GM12892 (cell line): ENCODE measurements around the gene PRIMA1.

Experiments used
- DNase-seq: peaks from one replicate; pipeline ENCODE4 v3.0.0; 2011; ENCODE audit not compliant: insufficient read length
- FAIRE-seq: peaks from 2 replicates; lab custom pipeline; 2011; peaks lifted over from hg19 to GRCh38; lab: Jason Lieb, UNC
- POLR2A ChIP-seq: IDR thresholded peaks from 2 replicates; pipeline ENCODE4 v1.6.1; 2011; ENCODE audit warnings: low read depth, low read length, control low read depth
- POLR2AphosphoS5 ChIP-seq: IDR thresholded peaks from 2 replicates; pipeline ENCODE4 v1.6.1; 2011; ENCODE audit warnings: low read depth, low read length, control low read depth
- TAF1 ChIP-seq: IDR thresholded peaks from 2 replicates; pipeline ENCODE4 v1.6.1; 2011; ENCODE audit warnings: low read depth, mild to moderate bottlenecking, control low read depth, low read length, borderline replicate concordance

Gene PRIMA1

GRCh38 chr14:93804654-93805053 is 16.4 kb upstream of the PRIMA1 start:
- TF ChIP-seq POLR2A: no peak
- TF ChIP-seq POLR2AphosphoS5: no peak
- TF ChIP-seq TAF1: no peak
- DNase-seq: no peak
- FAIRE-seq: no peak

- FAIRE-seq (no peak), DNase-seq (no peak)
- no peak for TF ChIP-seq POLR2A
- no peak for TF ChIP-seq POLR2AphosphoS5
- no peak for TF ChIP-seq TAF1
Measured at GRCh38 chr14:93803408-93804318, 15.4 kb upstream of the PRIMA1 start.

- FAIRE-seq: no peak
- no peak for DNase-seq
- no peak for TF ChIP-seq POLR2A
Measured at GRCh38 chr14:93799989-93800921, 12.0 kb upstream of the PRIMA1 start.

GRCh38 chr14:93799617-93799988 is 11.3 kb upstream of the PRIMA1 start:
- no peak for DNase-seq
- FAIRE-seq: no peak
- no peak for TF ChIP-seq POLR2A
- TF ChIP-seq TAF1: no peak
- TF ChIP-seq POLR2AphosphoS5: no peak

GRCh38 chr14:93797536-93797935 is 9.3 kb upstream of the PRIMA1 start:
- no peak for FAIRE-seq
- no peak for DNase-seq
- TF ChIP-seq POLR2AphosphoS5: no peak
- TF ChIP-seq POLR2A: no peak
- no peak for TF ChIP-seq TAF1

- no peak for DNase-seq
- no peak for FAIRE-seq
- TF ChIP-seq TAF1: no peak
- TF ChIP-seq POLR2A: no peak
- TF ChIP-seq POLR2AphosphoS5: no peak
Measured at GRCh38 chr14:93797071-93797470, 8.8 kb upstream of the PRIMA1 start.

GRCh38 chr14:93794756-93795155 is 6.5 kb upstream of the PRIMA1 start:
- TF ChIP-seq POLR2A: no peak
- no peak for TF ChIP-seq POLR2AphosphoS5
- no peak for TF ChIP-seq TAF1
- DNase-seq: no peak

GRCh38 chr14:93793555-93794324 is 5.5 kb upstream of the PRIMA1 start:
- no peak for TF ChIP-seq TAF1
- no peak for TF ChIP-seq POLR2AphosphoS5
- TF ChIP-seq POLR2A: no peak
- FAIRE-seq: no peak
- no peak for DNase-seq

More at GRCh38 chr14:93794756-93795155, 6.5 kb upstream of the PRIMA1 start:
- no peak for FAIRE-seq

GRCh38 chr14:93792391-93792790 is 4.1 kb upstream of the PRIMA1 start:
- no peak for FAIRE-seq

GRCh38 chr14:93790966-93791365 is 2.7 kb upstream of the PRIMA1 start:
- FAIRE-seq: no peak

More at GRCh38 chr14:93792391-93792790, 4.1 kb upstream of the PRIMA1 start:
- TF ChIP-seq POLR2AphosphoS5 (no peak), TAF1 (no peak), POLR2A (no peak)
- no peak for DNase-seq

More at GRCh38 chr14:93790966-93791365, 2.7 kb upstream of the PRIMA1 start:
- no peak for DNase-seq
- TF ChIP-seq TAF1: no peak
- no peak for TF ChIP-seq POLR2A
- TF ChIP-seq POLR2AphosphoS5: no peak
